Duodenal mucosa (tissue), 2 donors: Measurements from ENCODE around the gene GALNTL6.

Experiments
- H3K27ac ChIP-seq: one replicate; pipeline ENCODE4 v1.7.0; 2013; ENCODE audit warnings: low read depth, low read length
- H3K27me3 ChIP-seq, 2 donors: one replicate each; pipeline ENCODE4 v1.7.0; 2013; ENCODE audit warnings: low read length in 2 of 2, control low read depth in 1 of 2; ENCODE audit not compliant: insufficient read depth in 2 of 2, control insufficient read depth in 1 of 2
- H3K36me3 ChIP-seq, 2 donors: one replicate each; pipeline ENCODE4 v1.7.0; 2013; ENCODE audit warnings: low read length in 2 of 2, control low read depth in 1 of 2; ENCODE audit not compliant: insufficient read depth in 2 of 2, control insufficient read depth in 1 of 2
- H3K4me1 ChIP-seq, 2 donors: one replicate each; pipeline ENCODE4 v1.7.0; 2013; ENCODE audit warnings: low read length in 2 of 2, control low read depth in 1 of 2; ENCODE audit not compliant: insufficient read depth in 2 of 2, control insufficient read depth in 1 of 2
- H3K4me3 ChIP-seq, 2 donors: one replicate each; pipeline ENCODE4 v1.7.0; 2013; ENCODE audit warnings: low read length in 2 of 2, low read depth in 1 of 2
- H3K9ac ChIP-seq, 2 donors: one replicate each; pipeline ENCODE4 v1.7.0; 2013; ENCODE audit warnings: low read length in 2 of 2, low read depth in 1 of 2
- H3K9me3 ChIP-seq, 2 donors: one replicate each; pipeline ENCODE4 v1.7.0; 2013; ENCODE audit warnings: low read length in 2 of 2, control low read depth in 1 of 2; ENCODE audit not compliant: control insufficient read depth in 1 of 2

The GALNTL6 gene

GRCh38 chr4:172927096-172927814, 1114.1 kb downstream of the GALNTL6 start:
- no peak overlapping the region for H3K27ac ChIP-seq
- no peak overlapping the region for H3K9ac ChIP-seq
- peaks cover 0 to 14% of the 10 kb centered on the region in 2 donors for H3K4me1 ChIP-seq
- no peaks in the 10 kb centered on the region for H3K36me3 ChIP-seq
- H3K27me3 ChIP-seq, result no peaks in the 10 kb centered on the region
- no peak overlapping the region for H3K4me3 ChIP-seq
- no peaks in the 10 kb centered on the region for H3K9me3 ChIP-seq

- Histone ChIP-seq H3K36me3 (no peaks in the 10 kb centered on the region), H3K9me3 (no peaks in the 10 kb centered on the region), H3K4me3 (no peak overlapping the region), H3K9ac (no peak overlapping the region), H3K4me1 (peaks cover 0 to 14% of the 10 kb centered on the region in 2 donors), H3K27ac (no peak overlapping the region), H3K27me3 (no peaks in the 10 kb centered on the region)
These were observed 1115.1 kb downstream of the GALNTL6 start for GRCh38 chr4:172928347-172928746.

GRCh38 chr4:172938072-172938829, 1125.0 kb downstream of the GALNTL6 start:
- Histone ChIP-seq H3K4me1 (peaks cover 3 to 12% of the 10 kb centered on the region in 2 donors), H3K4me3 (no peak overlapping the region), H3K9me3 (no peaks in the 10 kb centered on the region), H3K27me3 (no peaks in the 10 kb centered on the region), H3K27ac (no peak overlapping the region), H3K9ac (no peak overlapping the region), H3K36me3 (no peaks in the 10 kb centered on the region)

GRCh38 chr4:172938870-172939269, 1125.7 kb downstream of the GALNTL6 start:
- Histone ChIP-seq H3K4me3 (no peak overlapping the region), H3K9ac (no peak overlapping the region), H3K27ac (no peak overlapping the region), H3K9me3 (no peaks in the 10 kb centered on the region), H3K27me3 (no peaks in the 10 kb centered on the region), H3K4me1 (peaks cover 3 to 12% of the 10 kb centered on the region in 2 donors), H3K36me3 (no peaks in the 10 kb centered on the region)

GRCh38 chr4:172942840-172943239, 1129.6 kb downstream of the GALNTL6 start:
- Histone ChIP-seq H3K4me1 (peaks cover 3 to 18% of the 10 kb centered on the region in 2 donors), H3K9me3 (no peaks in the 10 kb centered on the region), H3K4me3 (no peak overlapping the region), H3K27me3 (no peaks in the 10 kb centered on the region), H3K9ac (no peak overlapping the region), H3K36me3 (no peaks in the 10 kb centered on the region), H3K27ac (no peak overlapping the region)

GRCh38 chr4:172945611-172946010, 1132.4 kb downstream of the GALNTL6 start:
- no peaks in the 10 kb centered on the region for H3K27me3 ChIP-seq
- no peak overlapping the region for H3K27ac ChIP-seq
- no peak overlapping the region for H3K4me3 ChIP-seq
- H3K36me3 ChIP-seq, result no peaks in the 10 kb centered on the region
- no peak overlapping the region for H3K9ac ChIP-seq
- peaks cover 3 to 17% of the 10 kb centered on the region in 2 donors for H3K4me1 ChIP-seq
- H3K9me3 ChIP-seq, result no peaks in the 10 kb centered on the region

GRCh38 chr4:172946503-172946902, 1133.3 kb downstream of the GALNTL6 start:
- H3K27me3 ChIP-seq, result no peaks in the 10 kb centered on the region
- H3K9ac ChIP-seq, result no peak overlapping the region
- peaks cover 3 to 17% of the 10 kb centered on the region in 2 donors for H3K4me1 ChIP-seq
- H3K9me3 ChIP-seq, result no peaks in the 10 kb centered on the region
- H3K4me3 ChIP-seq, result no peak overlapping the region
- no peaks in the 10 kb centered on the region for H3K36me3 ChIP-seq
- H3K27ac ChIP-seq, result no peak overlapping the region

GRCh38 chr4:172947594-172947993, 1134.4 kb downstream of the GALNTL6 start:
- no peak overlapping the region for H3K27ac ChIP-seq
- H3K27me3 ChIP-seq, result no peaks in the 10 kb centered on the region
- peaks cover 3 to 13% of the 10 kb centered on the region in 2 donors for H3K4me1 ChIP-seq
- H3K4me3 ChIP-seq, result no peak overlapping the region
- H3K9me3 ChIP-seq, result no peaks in the 10 kb centered on the region
- H3K36me3 ChIP-seq, result no peaks in the 10 kb centered on the region
- no peak overlapping the region for H3K9ac ChIP-seq

GRCh38 chr4:172950990-172951389, 1137.8 kb downstream of the GALNTL6 start:
- peaks cover 0 to 13% of the 10 kb centered on the region in 2 donors for H3K4me1 ChIP-seq
- no peak overlapping the region for H3K4me3 ChIP-seq
- no peaks in the 10 kb centered on the region for H3K36me3 ChIP-seq
- no peak overlapping the region for H3K9ac ChIP-seq
- no peaks in the 10 kb centered on the region for H3K9me3 ChIP-seq
- H3K27ac ChIP-seq, result no peak overlapping the region
- no peaks in the 10 kb centered on the region for H3K27me3 ChIP-seq

- H3K4me1 ChIP-seq, result peaks cover 0 to 13% of the 10 kb centered on the region in 2 donors
- H3K4me3 ChIP-seq, result no peak overlapping the region
- H3K27ac ChIP-seq, result no peak overlapping the region
- no peaks in the 10 kb centered on the region for H3K9me3 ChIP-seq
- no peaks in the 10 kb centered on the region for H3K36me3 ChIP-seq
- no peaks in the 10 kb centered on the region for H3K27me3 ChIP-seq
- no peak overlapping the region for H3K9ac ChIP-seq
These were observed 1138.7 kb downstream of the GALNTL6 start for GRCh38 chr4:172951679-172952451.
